ENCODE data around the gene SPPL2A. TPM values are rescaled to one million over a fixed set of nuclear protein-coding genes. Genes with fewer than 3 reads are reported as not detected.

SPPL2A gene
- total and polyA plus RNA-seq, 9 of the 15 experiments (the other 6 are each of a cell fraction or from before 2014, with no cell fraction given): 9.8 to 66.1 (median 38.0) TPM

- CTCF ChIA-PET (ENCODE audit: low intra/inter-chr PET ratio): no interaction called here
- Histone ChIP-seq H3K9me1 (ENCODE audit: control insufficient read depth, insufficient read depth, low read length) (no peaks in the 10 kb centered on the region), H3K9ac (ENCODE audit: insufficient read depth in 1 of 2, low read depth in 2 of 2, low read length in 2 of 2) (no peak overlapping the region), H3K36me3 (ENCODE audit: control insufficient read depth, insufficient read depth, low read length) (no peaks in the 10 kb centered on the region), H3K4me2 (ENCODE audit: insufficient read depth, low read length) (no peak overlapping the region), H3K27ac (ENCODE audit: extremely low read depth, low read depth, low read length) (no peak overlapping the region), H3K9me3 (replicated peaks; ENCODE audit: control insufficient read depth, insufficient read depth, low read depth, low read length) (no peaks in the 10 kb centered on the region), H3K4me3 (no peak overlapping the region), H4K20me1 (replicated peaks; ENCODE audit: control insufficient read depth, insufficient read depth, low read length) (no peaks in the 10 kb centered on the region), H3K4me1 (replicated peaks in 1 of 2; ENCODE audit: control insufficient read depth in 2 of 2, insufficient read depth in 2 of 2, low read length in 2 of 2) (peaks cover 0 to 8% of the 10 kb centered on the region in 2 experiments; a peak in 2 of 5 replicates), H2AFZ (ENCODE audit: low read depth, low read length) (no peak overlapping the region), H3K79me2 (ENCODE audit: control insufficient read depth, insufficient read depth, low read length) (no peaks in the 10 kb centered on the region), H3K27me3 (ENCODE audit: control insufficient read depth in 2 of 2, insufficient read depth in 2 of 2, low read length in 2 of 2) (no peaks in the 10 kb centered on the region)
- TF ChIP-seq TEAD1 (CRISPR knock-in tag; IDR thresholded peaks at IDR 0.05): no peak
- TF ChIP-seq ZSCAN32 (CRISPR knock-in tag; IDR thresholded peaks at IDR 0.05): no peak
- no peak for TF ChIP-seq TFE3 (CRISPR knock-in tag; IDR thresholded peaks at IDR 0.05)
- POLR2A ChIA-PET: interaction anchor here (0.7 to 2.1 kb wide), 4 partner anchors 9 to 17 kb away, joined by 3 to 8 read pairs (median 6); no protein-coding TSS in a partner anchor
- BruUV-seq (replicated peaks): no TSS peak
- DNase-seq (ENCODE audit: extremely low read depth in 1 of 4, low spot score in 3 of 4): no peak
- no peak for FAIRE-seq
- in situ Hi-C loops (cut with MboI): no loop called here
- ATAC-seq: no peak
- intact Hi-C loops (cut with micrococcal nuclease): no loop called here
- WGBS (ENCODE audit: insufficient coverage, low coverage, missing lambda C conversion rate): 44% methylated on average over 4 of the region's 4 CpGs
These were observed 26.0 kb upstream of the SPPL2A start for GRCh38 chr15:50791486-50791885.
